Stimulated activated CD8-positive, alpha-beta memory T cell treated with anti-CD3 and anti-CD28 coated beads, Interleukin-7, amount 100 ng/mL, for 48 hours (primary cell): ENCODE measurements around the gene FAF2.

Source experiments
- DNase-seq, 2 donors: peaks; one replicate each; pipeline ENCODE4 v3.0.0-alpha.2; 2020; ENCODE audit warnings: low read depth in 1 of 2; ENCODE audit errors: extremely low read depth in 1 of 2

Gene FAF2

GRCh38 chr5:176529741-176530141 lies 81.6 kb downstream of the FAF2 start:
- DNase-seq, result no peak

- no peak for DNase-seq
Observed at GRCh38 chr5:176530393-176530982, 82.3 kb downstream of the FAF2 start.

- DNase-seq, result no peak
Observed at GRCh38 chr5:176530983-176531901, 83.1 kb downstream of the FAF2 start.

GRCh38 chr5:176531902-176532493 lies 83.8 kb downstream of the FAF2 start:
- DNase-seq, result no peak

- DNase-seq, result no peak
Observed at GRCh38 chr5:176532795-176533194, 84.6 kb downstream of the FAF2 start.

GRCh38 chr5:176533390-176533789 lies 85.2 kb downstream of the FAF2 start:
- DNase-seq, result no peak

- DNase-seq, result no peak
Observed at GRCh38 chr5:176533894-176534611, 85.9 kb downstream of the FAF2 start.

- DNase-seq, result no peak
Observed at GRCh38 chr5:176534640-176535039, 86.5 kb downstream of the FAF2 start.

GRCh38 chr5:176535101-176535663 lies 87.0 kb downstream of the FAF2 start:
- DNase-seq, result no peak

GRCh38 chr5:176535664-176536131 lies 87.5 kb downstream of the FAF2 start:
- DNase-seq, result no peak

GRCh38 chr5:176536132-176536901 lies 88.1 kb downstream of the FAF2 start:
- DNase-seq, result peak in 1 of 2 donors; percentile 80

- DNase-seq, result peak; percentile 97 to 98
Observed at GRCh38 chr5:176536902-176537553, 88.8 kb downstream of the FAF2 start, which contains the start of gene RNF44. TSS of gene RNF44 (minus strand) at chr5:176537402. CDS start at chr5:176532472, 4,930 bp downstream.

- DNase-seq, result peak; percentile 88 to 98
Observed at GRCh38 chr5:176537554-176538229, 89.5 kb downstream of the FAF2 start.

GRCh38 chr5:176538230-176538988 lies 90.2 kb downstream of the FAF2 start:
- no peak for DNase-seq

GRCh38 chr5:176538989-176539384 lies 90.8 kb downstream of the FAF2 start:
- no peak for DNase-seq

- DNase-seq, result no peak
Observed at GRCh38 chr5:176540476-176540899, 92.3 kb downstream of the FAF2 start.

- no peak for DNase-seq
Observed at GRCh38 chr5:176540956-176541337, 92.8 kb downstream of the FAF2 start.
